ENCODE data around the gene AMOTL2. TPM values are rescaled to one million over a fixed set of nuclear protein-coding genes. Genes with fewer than 3 reads are reported as not detected.

AMOTL2 gene
- total RNA-seq, 1 experiment from 2014 or later = 76.9 TPM

DNA sequence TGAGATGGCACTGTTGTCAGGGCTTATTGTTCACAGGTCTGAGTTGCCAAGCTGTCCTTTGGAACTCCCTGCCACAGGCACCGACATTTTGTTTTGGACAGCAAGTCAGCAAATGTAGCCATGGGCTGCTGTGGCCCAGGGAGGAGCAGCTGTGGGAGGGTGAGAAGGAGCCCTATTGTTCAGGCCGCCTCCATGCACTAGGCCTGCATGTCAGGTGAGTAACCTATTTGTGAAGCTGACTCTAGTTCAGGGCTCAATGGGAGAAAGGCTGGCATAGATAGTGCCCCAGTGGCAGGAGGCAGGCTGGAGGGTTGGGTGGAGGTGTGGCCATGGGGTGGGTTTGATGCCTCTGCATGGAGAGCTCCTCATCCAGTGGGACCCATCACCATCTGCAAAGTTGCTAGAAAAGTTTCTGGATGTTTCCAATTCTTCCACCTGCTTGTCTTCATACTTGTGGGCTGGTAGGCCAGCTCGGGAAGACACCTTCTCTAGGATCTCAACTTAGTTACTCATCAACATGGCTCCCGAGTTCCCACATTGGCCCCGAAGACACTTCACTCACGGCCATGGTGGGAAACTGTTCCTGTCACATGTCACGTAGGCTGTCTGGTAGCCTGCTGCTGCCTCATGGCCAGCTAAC lies 19.5 kb downstream of the AMOTL2 start (continued):
- TF ChIP-seq, protein P1, sequence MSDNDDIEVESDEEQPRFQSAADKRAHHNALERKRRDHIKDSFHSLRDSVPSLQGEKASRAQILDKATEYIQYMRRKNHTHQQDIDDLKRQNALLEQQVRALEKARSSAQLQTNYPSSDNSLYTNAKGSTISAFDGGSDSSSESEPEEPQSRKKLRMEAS (CRISPR knock-in tag; IDR thresholded peaks at IDR 0.05) = 0 out of 2 replicates have a peak, but pooled peaks have one; percentile 26
- TF ChIP-seq, protein P2, sequence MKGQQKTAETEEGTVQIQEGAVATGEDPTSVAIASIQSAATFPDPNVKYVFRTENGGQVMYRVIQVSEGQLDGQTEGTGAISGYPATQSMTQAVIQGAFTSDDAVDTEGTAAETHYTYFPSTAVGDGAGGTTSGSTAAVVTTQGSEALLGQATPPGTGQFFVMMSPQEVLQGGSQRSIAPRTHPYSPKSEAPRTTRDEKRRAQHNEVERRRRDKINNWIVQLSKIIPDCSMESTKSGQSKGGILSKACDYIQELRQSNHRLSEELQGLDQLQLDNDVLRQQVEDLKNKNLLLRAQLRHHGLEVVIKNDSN (CRISPR knock-in tag; IDR thresholded peaks at IDR 0.05) = no peak
- no peak for TF ChIP-seq MXD4 (CRISPR knock-in tag; IDR thresholded peaks at IDR 0.05; ENCODE audit: borderline replicate concordance)
- TF ChIP-seq MYBL2 (CRISPR knock-in tag; IDR thresholded peaks at IDR 0.05) = no peak
- TF ChIP-seq ZNF317 (CRISPR knock-in tag; IDR thresholded peaks at IDR 0.05; ENCODE audit: borderline replicate concordance, low read depth) = peak; percentile 55; the same call in 1 of the 2 replicates
- no peak for TF ChIP-seq TP53 (CRISPR knock-in tag; IDR thresholded peaks at IDR 0.05)
- TF ChIP-seq, protein P3, sequence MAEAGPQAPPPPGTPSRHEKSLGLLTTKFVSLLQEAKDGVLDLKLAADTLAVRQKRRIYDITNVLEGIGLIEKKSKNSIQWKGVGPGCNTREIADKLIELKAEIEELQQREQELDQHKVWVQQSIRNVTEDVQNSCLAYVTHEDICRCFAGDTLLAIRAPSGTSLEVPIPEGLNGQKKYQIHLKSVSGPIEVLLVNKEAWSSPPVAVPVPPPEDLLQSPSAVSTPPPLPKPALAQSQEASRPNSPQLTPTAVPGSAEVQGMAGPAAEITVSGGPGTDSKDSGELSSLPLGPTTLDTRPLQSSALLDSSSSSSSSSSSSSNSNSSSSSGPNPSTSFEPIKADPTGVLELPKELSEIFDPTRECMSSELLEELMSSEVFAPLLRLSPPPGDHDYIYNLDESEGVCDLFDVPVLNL (CRISPR knock-in tag; IDR thresholded peaks at IDR 0.05; ENCODE audit: borderline replicate concordance, low read depth) = no peak
- 0 out of 2 replicates have a peak, but pooled peaks have one; percentile 25 for TF ChIP-seq KAT7 (CRISPR knock-in tag; IDR thresholded peaks at IDR 0.05; ENCODE audit: borderline replicate concordance)
- TF ChIP-seq, protein P4, sequence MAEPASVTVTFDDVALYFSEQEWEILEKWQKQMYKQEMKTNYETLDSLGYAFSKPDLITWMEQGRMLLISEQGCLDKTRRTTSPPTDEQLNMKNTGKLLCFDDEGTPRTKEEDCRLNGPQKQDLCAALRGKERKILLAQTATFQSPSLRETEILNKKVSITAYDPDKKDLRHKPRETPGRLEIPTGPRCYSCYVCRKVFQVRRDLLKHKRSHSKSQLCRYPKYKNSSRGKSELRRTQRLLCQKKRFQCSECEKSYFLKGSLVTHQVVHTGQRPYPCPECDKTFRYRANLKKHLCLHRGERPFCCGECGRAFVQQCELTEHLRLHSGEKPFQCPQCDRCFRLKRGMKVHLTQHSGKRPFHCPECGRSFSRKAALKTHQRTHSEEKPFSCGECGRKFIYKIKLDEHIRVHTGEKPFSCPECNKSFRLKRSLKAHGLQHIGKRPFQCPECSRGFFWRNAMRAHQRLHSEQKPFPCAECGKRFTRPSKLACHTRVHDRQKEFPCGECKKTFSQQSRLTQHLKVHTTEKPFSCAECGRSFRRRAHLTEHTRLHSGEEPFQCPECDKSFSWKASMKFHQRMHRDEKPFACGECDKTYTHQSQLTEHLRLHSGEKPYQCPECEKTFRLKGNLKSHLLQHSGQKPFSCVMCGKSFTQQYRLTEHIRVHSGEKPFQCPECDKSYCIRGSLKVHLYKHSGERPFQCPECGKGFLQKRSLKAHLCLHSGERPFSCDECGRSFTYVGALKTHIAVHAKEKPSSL (CRISPR knock-in tag; conservative IDR thresholded peaks at IDR 0.05) = no peak
- no peak for TF ChIP-seq OVOL2 (CRISPR knock-in tag; IDR thresholded peaks at IDR 0.05; ENCODE audit: borderline replicate concordance)

DNA sequence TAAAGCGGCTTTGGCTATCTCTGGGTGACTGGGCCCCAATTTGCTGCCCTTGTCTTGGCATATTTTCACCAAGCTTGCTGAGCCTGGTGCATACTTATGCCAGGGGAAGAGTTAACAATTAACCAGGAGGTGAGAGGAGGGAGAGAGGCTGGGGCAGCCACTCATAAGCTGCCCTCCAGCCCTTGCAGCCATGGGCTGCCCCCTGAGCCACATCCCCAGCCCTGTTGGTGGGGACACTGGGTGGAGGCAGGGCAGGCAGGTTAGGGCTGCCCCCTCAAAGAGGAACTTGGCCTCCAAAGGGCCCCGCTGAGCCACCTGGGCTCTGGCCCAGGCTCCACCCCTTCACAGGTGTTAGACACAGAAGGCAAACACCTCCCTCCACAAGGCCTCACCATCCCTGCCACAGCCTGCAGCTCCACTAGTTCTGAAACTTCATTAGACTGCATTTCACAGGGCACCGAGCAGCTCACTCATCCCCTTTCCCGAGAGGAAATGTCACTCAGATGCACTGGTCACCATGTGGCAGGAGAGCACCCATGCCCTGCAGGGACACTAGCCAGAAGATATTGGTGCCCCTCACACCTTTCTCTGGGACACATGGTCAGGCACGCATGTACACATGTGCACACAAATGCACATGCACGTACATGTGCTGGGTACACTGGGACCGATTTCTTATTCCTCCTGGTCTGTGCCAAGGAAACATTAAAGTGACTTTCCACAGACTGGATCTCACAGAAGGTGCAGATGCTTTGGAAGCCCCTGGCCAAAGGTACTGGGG lies 20.2 kb downstream of the AMOTL2 start:
- ChIA-PET POLR2A (interaction anchor here (1.2 to 2.0 kb wide), 2 partner anchors 10 to 20 kb away, joined by 3 to 13 read pairs; no protein-coding TSS in a partner anchor), CTCF (interaction anchor here (0.9 to 1.7 kb wide), 5 partner anchors 11 to 45 kb away, joined by 3 to 8 read pairs (median 5); no protein-coding TSS in a partner anchor)
- H3K27ac Mint-ChIP-seq = 0 out of 2 replicates have a peak overlapping the region, but pooled peaks have one; percentile 43
- no peak overlapping the region for H3K4me3 Mint-ChIP-seq
- ATAC-seq = peak; percentile 6; the same call in 1 of the 2 replicates
- peaks cover 38% of the 10 kb centered on the region for H3K4me1 Mint-ChIP-seq
- H3K36me3 Mint-ChIP-seq = peaks cover 44% of the 10 kb centered on the region
- no peaks in the 10 kb centered on the region for H3K9me3 Mint-ChIP-seq
- H3K27me3 Mint-ChIP-seq (ENCODE audit: low read depth) = no peaks in the 10 kb centered on the region
- TF ChIP-seq NR1H2 (CRISPR knock-in tag; IDR thresholded peaks at IDR 0.05) = no peak
- TF ChIP-seq, protein P5, sequence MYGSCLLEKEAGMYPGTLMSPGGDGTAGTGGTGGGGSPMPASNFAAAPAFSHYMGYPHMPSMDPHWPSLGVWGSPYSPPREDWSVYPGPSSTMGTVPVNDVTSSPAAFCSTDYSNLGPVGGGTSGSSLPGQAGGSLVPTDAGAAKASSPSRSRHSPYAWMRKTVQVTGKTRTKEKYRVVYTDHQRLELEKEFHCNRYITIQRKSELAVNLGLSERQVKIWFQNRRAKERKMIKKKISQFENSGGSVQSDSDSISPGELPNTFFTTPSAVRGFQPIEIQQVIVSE (CRISPR knock-in tag; IDR thresholded peaks at IDR 0.05; ENCODE audit: borderline replicate concordance) = no peak
- no peak for TF ChIP-seq EMX1 (CRISPR knock-in tag; IDR thresholded peaks at IDR 0.05)
- TF ChIP-seq SMAD4 (CRISPR knock-in tag; IDR thresholded peaks at IDR 0.05) = no peak
- TF ChIP-seq RORB (CRISPR knock-in tag; IDR thresholded peaks at IDR 0.05) = no peak
- TF ChIP-seq, protein P6, sequence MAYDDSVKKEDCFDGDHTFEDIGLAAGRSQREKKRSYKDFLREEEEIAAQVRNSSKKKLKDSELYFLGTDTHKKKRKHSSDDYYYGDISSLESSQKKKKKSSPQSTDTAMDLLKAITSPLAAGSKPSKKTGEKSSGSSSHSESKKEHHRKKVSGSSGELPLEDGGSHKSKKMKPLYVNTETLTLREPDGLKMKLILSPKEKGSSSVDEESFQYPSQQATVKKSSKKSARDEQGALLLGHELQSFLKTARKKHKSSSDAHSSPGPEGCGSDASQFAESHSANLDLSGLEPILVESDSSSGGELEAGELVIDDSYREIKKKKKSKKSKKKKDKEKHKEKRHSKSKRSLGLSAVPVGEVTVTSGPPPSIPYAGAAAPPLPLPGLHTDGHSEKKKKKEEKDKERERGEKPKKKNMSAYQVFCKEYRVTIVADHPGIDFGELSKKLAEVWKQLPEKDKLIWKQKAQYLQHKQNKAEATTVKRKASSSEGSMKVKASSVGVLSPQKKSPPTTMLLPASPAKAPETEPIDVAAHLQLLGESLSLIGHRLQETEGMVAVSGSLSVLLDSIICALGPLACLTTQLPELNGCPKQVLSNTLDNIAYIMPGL (CRISPR knock-in tag; IDR thresholded peaks at IDR 0.05) = no peak
- no peak for TF ChIP-seq SP1 (CRISPR knock-in tag; conservative IDR thresholded peaks at IDR 0.05)
- TF ChIP-seq TEAD4 (CRISPR knock-in tag; IDR thresholded peaks at IDR 0.05) = no peak
- TF ChIP-seq, protein P7, sequence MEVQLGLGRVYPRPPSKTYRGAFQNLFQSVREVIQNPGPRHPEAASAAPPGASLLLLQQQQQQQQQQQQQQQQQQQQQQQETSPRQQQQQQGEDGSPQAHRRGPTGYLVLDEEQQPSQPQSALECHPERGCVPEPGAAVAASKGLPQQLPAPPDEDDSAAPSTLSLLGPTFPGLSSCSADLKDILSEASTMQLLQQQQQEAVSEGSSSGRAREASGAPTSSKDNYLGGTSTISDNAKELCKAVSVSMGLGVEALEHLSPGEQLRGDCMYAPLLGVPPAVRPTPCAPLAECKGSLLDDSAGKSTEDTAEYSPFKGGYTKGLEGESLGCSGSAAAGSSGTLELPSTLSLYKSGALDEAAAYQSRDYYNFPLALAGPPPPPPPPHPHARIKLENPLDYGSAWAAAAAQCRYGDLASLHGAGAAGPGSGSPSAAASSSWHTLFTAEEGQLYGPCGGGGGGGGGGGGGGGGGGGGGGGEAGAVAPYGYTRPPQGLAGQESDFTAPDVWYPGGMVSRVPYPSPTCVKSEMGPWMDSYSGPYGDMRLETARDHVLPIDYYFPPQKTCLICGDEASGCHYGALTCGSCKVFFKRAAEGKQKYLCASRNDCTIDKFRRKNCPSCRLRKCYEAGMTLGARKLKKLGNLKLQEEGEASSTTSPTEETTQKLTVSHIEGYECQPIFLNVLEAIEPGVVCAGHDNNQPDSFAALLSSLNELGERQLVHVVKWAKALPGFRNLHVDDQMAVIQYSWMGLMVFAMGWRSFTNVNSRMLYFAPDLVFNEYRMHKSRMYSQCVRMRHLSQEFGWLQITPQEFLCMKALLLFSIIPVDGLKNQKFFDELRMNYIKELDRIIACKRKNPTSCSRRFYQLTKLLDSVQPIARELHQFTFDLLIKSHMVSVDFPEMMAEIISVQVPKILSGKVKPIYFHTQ (CRISPR knock-in tag; IDR thresholded peaks at IDR 0.05) = no peak
- TF ChIP-seq FOXJ3 (CRISPR knock-in tag; IDR thresholded peaks at IDR 0.05; ENCODE audit: borderline replicate concordance) = no peak
- no peak for DNase-seq (ENCODE audit: low spot score)

Measured in WTC11 (cell line).